Neuronal stem cell (in vitro differentiated cells): ENCODE measurements around the gene RPN1.
"Not testable (repeated sequence)": the region's sequence is repeated elsewhere in the genome, so short reads cannot be mapped to it uniquely, and the experiment has no call there.

Experiments
- DNase-seq: peaks from one replicate; pipeline ENCODE4 v3.0.0-alpha.2; 2013; ENCODE audit warnings: low spot score
- H2AFZ ChIP-seq: one replicate; pipeline ENCODE4 v1.6.1; 2013; ENCODE audit warnings: mild to moderate bottlenecking, low read length, inconsistent platforms
- H2AK5ac ChIP-seq: 2 replicates; pipeline ENCODE4 v1.6.1; 2013; ENCODE audit warnings: low read depth, mild to moderate bottlenecking, inconsistent platforms, low read length, moderate library complexity, mixed read lengths
- H2BK120ac ChIP-seq: 2 replicates; pipeline ENCODE4 v1.6.1; 2013; ENCODE audit warnings: low read depth, mild to moderate bottlenecking, inconsistent platforms, low read length, moderate library complexity, mixed read lengths
- H2BK12ac ChIP-seq: one replicate; pipeline ENCODE4 v1.6.1; 2013; ENCODE audit warnings: low read length, inconsistent platforms
- H2BK15ac ChIP-seq: 2 replicates; pipeline ENCODE4 v1.6.1; 2013; ENCODE audit warnings: mild to moderate bottlenecking, low read length, inconsistent platforms, mixed read lengths
- H2BK5ac ChIP-seq: one replicate; pipeline ENCODE4 v1.6.1; 2013; ENCODE audit warnings: inconsistent platforms, mild to moderate bottlenecking, low read length, moderate library complexity
- H3K14ac ChIP-seq: one replicate; pipeline ENCODE4 v1.6.1; 2013; ENCODE audit warnings: low read length, inconsistent platforms
- H3K18ac ChIP-seq: 2 replicates; pipeline ENCODE4 v1.6.1; 2013; ENCODE audit warnings: low read length, inconsistent platforms
- H3K23ac ChIP-seq: 2 replicates; pipeline ENCODE4 v1.6.1; 2013; ENCODE audit warnings: low read depth, mild to moderate bottlenecking, mixed read lengths, low read length, inconsistent platforms; ENCODE audit not compliant: poor library complexity
- H3K27ac ChIP-seq: replicated peaks from 3 replicates; pipeline ENCODE4 v1.5.1; 2013; ENCODE audit warnings: low read length, inconsistent platforms
- H3K27me3 ChIP-seq, 3 experiments: 2 replicates each; pipeline ENCODE4 v1.6.1; 2013; ENCODE audit warnings: low read length in 3 of 3, mild to moderate bottlenecking in 2 of 3, inconsistent platforms in 1 of 3, low read depth in 1 of 3, mixed read lengths in 1 of 3, moderate library complexity in 1 of 3; ENCODE audit not compliant: control insufficient read depth in 3 of 3, insufficient read depth in 3 of 3
- H3K36me3 ChIP-seq, 2 donors: replicated peaks in 1 of 2; 2 replicates each; pipeline ENCODE4 v1.6.1; 2013; ENCODE audit warnings: low read length in 2 of 2; ENCODE audit not compliant: control insufficient read depth in 2 of 2, insufficient read depth in 2 of 2
- H3K4ac ChIP-seq: 2 replicates; pipeline ENCODE4 v1.6.1; 2013; ENCODE audit warnings: inconsistent platforms, mild to moderate bottlenecking, low read length, moderate library complexity
- H3K4me1 ChIP-seq, 2 donors: 1 replicate in 1 of 2; 2 replicates in 1 of 2; pipeline ENCODE4 v1.6.1; 2013; ENCODE audit warnings: low read length in 2 of 2, low read depth in 1 of 2; ENCODE audit not compliant: control insufficient read depth in 2 of 2, insufficient read depth in 1 of 2
- H3K4me2 ChIP-seq: one replicate; pipeline ENCODE4 v1.6.1; 2013; ENCODE audit warnings: mild to moderate bottlenecking, low read length, inconsistent platforms; ENCODE audit not compliant: insufficient read depth, poor library complexity, severe bottlenecking
- H3K4me3 ChIP-seq, 2 donors: 2 replicates each; pipeline ENCODE4 v1.5.1; 2013; ENCODE audit warnings: low read length in 2 of 2, mild to moderate bottlenecking in 2 of 2, inconsistent platforms in 1 of 2, moderate library complexity in 1 of 2
- H3K79me1 ChIP-seq: one replicate; pipeline ENCODE4 v1.6.1; 2013; ENCODE audit warnings: low read depth, mild to moderate bottlenecking, inconsistent platforms, low read length, moderate library complexity
- H3K9ac ChIP-seq: one replicate; pipeline ENCODE4 v1.6.1; 2013; ENCODE audit warnings: mild to moderate bottlenecking, low read depth, low read length, inconsistent platforms; ENCODE audit not compliant: poor library complexity
- H3K9me3 ChIP-seq, 2 donors: replicated peaks in 1 of 2; 2 replicates each; pipeline versions ENCODE3 to v1.6.1; 2013; ENCODE audit warnings: low read length in 2 of 2, mild to moderate bottlenecking in 2 of 2, inconsistent platforms in 1 of 2, low read depth in 1 of 2, mixed read lengths in 1 of 2, moderate library complexity in 1 of 2; ENCODE audit not compliant: control insufficient read depth in 2 of 2, insufficient read depth in 1 of 2
- H4K8ac ChIP-seq: one replicate; pipeline ENCODE4 v1.6.1; 2013; ENCODE audit warnings: low read depth, mild to moderate bottlenecking, inconsistent platforms, low read length, moderate library complexity
- H4K91ac ChIP-seq: one replicate; pipeline ENCODE4 v1.6.1; 2013; ENCODE audit warnings: low read length, low read depth, mild to moderate bottlenecking, inconsistent platforms; ENCODE audit not compliant: poor library complexity
- WGBS, 2 donors: extraction: QIAGEN DNeasy Blood & Tissue Kit; methylation state at CpG; one replicate each; pipeline ENCODE4 v1.1.7; 2013; ENCODE audit warnings: missing lambda C conversion rate in 2 of 2, mixed read lengths in 1 of 2; ENCODE audit not compliant: insufficient read length in 2 of 2, insufficient replicate concordance in 1 of 2; ENCODE audit errors: extremely low coverage in 2 of 2; 5-methylcytosine and 5-hydroxymethylcytosine counted together

The RPN1 gene

GRCh38 chr3:128663151-128663550, 12.5 kb upstream of the RPN1 start:
- WGBS, 2 donors = no CpG with 5 or more reads among the region's 4 CpGs
- Histone ChIP-seq H2AK5ac (no peak overlapping the region), H3K23ac (no peak overlapping the region), H3K9ac (no peak overlapping the region), H4K8ac (no peak overlapping the region), H3K9me3 (peaks cover 0 to 2% of the 10 kb centered on the region in 2 donors), H2BK12ac (no peak overlapping the region), H3K79me1 (no peaks in the 10 kb centered on the region), H3K36me3 (no peaks in the 10 kb centered on the region), H3K4me3 (peak overlapping the region in 1 of 2 donors; percentile 60), H3K4me2 (no peak overlapping the region), H2BK15ac (no peak overlapping the region), H2BK120ac (no peak overlapping the region), H3K18ac (no peak overlapping the region), H3K27me3 (no peaks in the 10 kb centered on the region), H3K4me1 (no peaks in the 10 kb centered on the region), H3K4ac (no peak overlapping the region), H3K14ac (no peak overlapping the region), H2AFZ (no peak overlapping the region), H2BK5ac (no peak overlapping the region), H4K91ac (no peak overlapping the region), H3K27ac (no peak overlapping the region)
- DNase-seq = no peak

DNA sequence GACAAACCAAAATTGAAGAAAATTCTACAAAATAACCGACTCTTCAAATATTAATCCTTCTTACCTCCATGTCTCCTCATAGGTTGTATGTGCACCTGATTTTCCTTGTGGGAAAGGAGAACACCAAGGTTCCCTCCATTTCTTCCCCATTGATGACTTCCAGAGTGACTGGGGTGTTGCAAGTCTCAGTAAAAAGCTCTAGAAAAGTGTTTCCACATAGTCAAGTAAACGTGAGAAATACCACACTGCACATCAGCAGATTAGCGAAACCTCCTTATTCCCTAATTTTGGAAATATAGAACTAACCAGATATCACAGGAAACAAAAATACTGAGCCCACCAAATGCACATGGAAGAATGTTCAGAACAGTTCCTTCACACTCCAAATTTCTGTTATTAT, 4.9 kb upstream of the RPN1 start:
- H3K14ac ChIP-seq = no peak overlapping the region
- no peak overlapping the region for H2AFZ ChIP-seq
- no peak overlapping the region for H2BK12ac ChIP-seq
- no peak overlapping the region for H2BK15ac ChIP-seq
- no peak overlapping the region for H4K8ac ChIP-seq
- peaks cover 0 to 4% of the 10 kb centered on the region in 2 donors for H3K9me3 ChIP-seq
- no peak overlapping the region for H4K91ac ChIP-seq
- no peaks in the 10 kb centered on the region for H3K27me3 ChIP-seq
- no peak overlapping the region for H3K27ac ChIP-seq
- DNase-seq = no peak
- H3K23ac ChIP-seq = no peak overlapping the region
- no peak overlapping the region for H3K4me2 ChIP-seq
- H3K36me3 ChIP-seq = no peaks in the 10 kb centered on the region
- no peak overlapping the region for H2BK5ac ChIP-seq
- no peak overlapping the region for H2AK5ac ChIP-seq
- H3K4me1 ChIP-seq = no peaks in the 10 kb centered on the region
- no peak overlapping the region for H3K18ac ChIP-seq
- no peak overlapping the region for H3K9ac ChIP-seq
- no peak overlapping the region for H2BK120ac ChIP-seq
- H3K4ac ChIP-seq = no peak overlapping the region
- no CpG with 5 or more reads among the region's 3 CpGs for WGBS, 2 donors
- no peak overlapping the region for H3K4me3 ChIP-seq
- peaks cover under 1% of the 10 kb centered on the region for H3K79me1 ChIP-seq

- not testable (repeated sequence) for H4K8ac ChIP-seq, H2BK15ac ChIP-seq, H3K4me3 ChIP-seq, H3K27ac ChIP-seq, H3K9ac ChIP-seq, H2BK120ac ChIP-seq, H2BK12ac ChIP-seq, H3K79me1 ChIP-seq, H2AK5ac ChIP-seq, H3K4ac ChIP-seq, H3K9me3 ChIP-seq, H2BK5ac ChIP-seq, H3K14ac ChIP-seq, DNase-seq, H3K4me1 ChIP-seq, H3K18ac ChIP-seq, H3K23ac ChIP-seq, H3K4me2 ChIP-seq, H3K36me3 ChIP-seq, H4K91ac ChIP-seq, H3K27me3 ChIP-seq
- no CpG with 5 or more reads among the region's 24 CpGs for WGBS, 2 donors
- peak overlapping the region; percentile 68 for H2AFZ ChIP-seq
Measured at GRCh38 chr3:128653993-128654805, 3.6 kb upstream of the RPN1 start.

DNA sequence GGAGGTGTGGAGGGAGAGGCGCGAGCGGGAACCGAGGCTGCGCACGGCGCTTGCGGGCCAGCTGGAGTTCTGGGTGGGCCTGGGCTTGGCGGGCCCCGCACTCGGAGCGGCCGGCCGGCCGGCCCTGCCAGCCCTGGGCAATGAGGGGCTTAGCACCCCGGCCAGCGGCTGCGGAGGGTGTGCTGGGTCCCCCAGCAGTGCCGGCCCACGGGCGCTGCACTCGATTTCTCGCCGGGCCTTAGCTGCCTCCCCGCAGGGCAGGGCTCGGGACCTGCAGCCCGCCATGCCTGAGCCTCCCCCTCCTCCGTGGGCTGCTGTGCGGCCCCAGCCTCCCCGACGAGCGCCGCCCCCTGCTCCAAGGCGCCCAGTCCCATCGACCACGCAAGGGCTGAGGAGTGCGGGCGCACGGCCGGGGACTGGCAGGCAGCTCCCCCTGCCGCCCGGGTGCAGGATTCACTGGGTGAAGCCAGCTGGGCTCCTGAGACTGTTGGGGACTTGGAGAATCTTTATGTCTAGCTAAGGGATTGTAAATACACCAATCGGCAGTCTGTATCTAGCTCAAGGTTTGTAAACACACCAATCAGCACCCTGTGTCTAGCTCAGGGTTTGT, 2.9 kb upstream of the RPN1 start:
- no CpG with 5 or more reads among the region's 43 CpGs for WGBS, 2 donors
- not testable (repeated sequence) for H3K4me2 ChIP-seq, H3K4ac ChIP-seq, H2AFZ ChIP-seq, H3K9ac ChIP-seq, H3K27ac ChIP-seq, H3K23ac ChIP-seq, H4K91ac ChIP-seq, H2BK12ac ChIP-seq, H3K27me3 ChIP-seq, H2AK5ac ChIP-seq, H3K18ac ChIP-seq, H3K36me3 ChIP-seq, H4K8ac ChIP-seq, H3K4me3 ChIP-seq, H2BK120ac ChIP-seq, H3K14ac ChIP-seq, H3K4me1 ChIP-seq, H3K79me1 ChIP-seq, H2BK5ac ChIP-seq, H2BK15ac ChIP-seq, DNase-seq, H3K9me3 ChIP-seq
